HG02840 (cell line): ENCODE data around the gene CCT3.

ENCODE experiments used
- ATAC-seq: cut with Tn5 transposase; IDR thresholded peaks from one replicate; pipeline ENCODE4 v1.9.1; 2021; ENCODE audit warnings: mild to moderate bottlenecking, moderate library complexity, moderate number of reproducible peaks; ENCODE audit not compliant: unreplicated experiment, low FRiP score

CCT3 gene

GRCh38 chr1:156282479-156283222 is 55.4 kb downstream of the CCT3 start, which contains the start of gene SMG5:
SMG5 (minus strand) TSS chr1:156282825; CDS start chr1:156282680, 145 bp downstream.
- ATAC-seq: peak; percentile 88

GRCh38 chr1:156281693-156282478 is 56.2 kb downstream of the CCT3 start:
- ATAC-seq: peak; percentile 1

GRCh38 chr1:156281281-156281680 is 56.8 kb downstream of the CCT3 start:
- ATAC-seq: no peak

DNA sequence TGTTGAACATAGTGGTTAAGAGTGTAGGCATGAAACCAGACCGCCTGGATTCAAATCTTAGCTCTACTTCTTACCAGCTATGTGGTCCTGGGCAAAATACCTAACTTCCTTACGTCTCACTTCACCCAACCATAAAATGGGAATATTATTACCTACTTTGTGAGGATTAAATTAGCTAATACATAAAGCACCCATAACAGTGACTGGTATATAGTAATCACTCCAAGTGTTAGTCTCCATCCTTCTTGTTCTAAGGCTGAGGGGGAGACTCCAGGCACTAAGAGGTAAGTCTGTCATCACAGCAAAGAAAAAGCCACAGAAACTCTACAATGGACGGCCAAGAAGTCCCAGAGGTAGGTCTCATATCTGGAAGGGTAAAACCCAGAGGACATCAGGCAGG is 58.3 kb downstream of the CCT3 start:
- ATAC-seq: no peak

GRCh38 chr1:156276966-156277381 is 61.1 kb downstream of the CCT3 start:
- ATAC-seq: no peak

DNA sequence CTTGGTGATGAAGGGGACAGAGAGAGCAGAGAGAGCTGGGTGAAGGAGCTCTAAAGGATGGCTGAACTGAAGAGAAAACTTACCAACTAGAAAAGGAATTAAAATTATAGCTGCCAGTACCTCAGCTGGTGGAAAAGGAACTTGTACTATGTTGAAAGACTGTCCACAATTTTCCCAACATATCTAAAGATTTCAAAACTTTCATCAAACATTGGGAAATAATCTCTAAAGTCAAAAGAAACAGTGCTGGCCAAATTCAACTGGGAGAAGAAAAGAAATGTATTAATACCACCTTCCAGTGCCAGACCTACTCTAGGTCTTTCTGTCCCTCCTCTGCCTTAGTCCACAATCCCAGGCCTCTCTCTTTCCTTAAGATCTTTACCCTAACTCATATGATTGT is 61.6 kb downstream of the CCT3 start:
- ATAC-seq: no peak

GRCh38 chr1:156270314-156270713 is 67.8 kb downstream of the CCT3 start:
- ATAC-seq: no peak

GRCh38 chr1:156268336-156268735 is 69.8 kb downstream of the CCT3 start:
- no peak for ATAC-seq

DNA sequence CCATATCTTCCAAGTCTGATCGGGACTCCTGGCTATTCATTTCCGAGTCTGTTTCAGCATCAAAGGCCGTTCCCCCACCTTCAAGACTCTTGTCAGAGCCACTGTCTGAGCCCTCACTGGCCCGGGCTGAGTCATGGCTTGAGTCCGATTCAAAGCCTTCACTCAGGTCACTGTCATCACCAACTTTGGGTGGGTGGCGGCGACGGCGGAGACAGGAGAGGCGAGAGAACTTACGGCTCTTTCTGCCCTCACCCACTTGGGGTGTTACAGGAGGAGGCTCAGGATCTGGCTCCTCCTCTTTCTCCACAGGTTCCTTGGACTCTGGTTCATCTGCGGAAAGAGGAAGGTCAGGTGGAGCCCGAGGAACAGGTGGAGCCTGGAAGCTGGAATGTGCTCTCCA is 72.0 kb downstream of the CCT3 start:
- no peak for ATAC-seq

GRCh38 chr1:156263288-156263655 is 74.8 kb downstream of the CCT3 start:
- ATAC-seq: no peak

DNA sequence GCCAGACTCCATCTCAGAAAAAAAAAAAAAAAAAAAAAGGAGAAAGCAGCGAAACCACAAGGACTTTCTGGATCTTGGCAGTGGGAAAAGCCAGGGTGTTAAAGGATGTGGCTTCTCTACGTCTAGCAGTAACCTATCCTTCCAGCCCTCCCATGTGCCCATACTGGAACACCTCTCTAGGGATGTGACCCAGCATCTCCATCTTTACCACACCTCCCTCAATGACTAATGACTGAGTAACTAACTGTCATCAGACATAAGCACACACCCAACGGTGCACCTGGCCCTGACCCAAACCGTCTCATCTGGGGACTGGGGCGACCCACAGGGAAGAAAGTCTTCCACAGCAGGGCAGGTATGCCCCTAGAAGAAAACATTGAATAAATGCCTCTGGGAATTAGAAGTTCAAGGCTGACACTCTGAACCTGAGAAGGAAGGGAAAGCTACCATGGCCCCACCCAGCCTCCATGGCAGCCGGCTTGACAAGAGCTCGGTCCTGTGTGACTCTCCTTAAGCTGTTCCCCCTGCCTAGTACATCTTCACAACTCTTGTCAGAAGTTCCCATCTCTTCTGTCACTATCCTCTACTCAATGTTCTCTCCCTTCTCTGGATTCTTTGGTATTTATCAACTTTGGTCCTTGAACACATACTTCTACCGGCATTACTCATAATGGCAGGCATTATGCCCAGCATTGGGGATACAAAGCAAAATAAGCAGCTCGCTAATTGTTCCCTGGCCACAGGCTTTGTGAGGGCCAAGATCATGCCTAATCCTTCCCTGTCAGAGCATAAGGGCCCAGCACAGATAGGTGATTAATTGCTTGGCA is 75.4 kb downstream of the CCT3 start:
- no peak for ATAC-seq

- no peak for ATAC-seq
These were observed 77.2 kb downstream of the CCT3 start for GRCh38 chr1:156260896-156261295.

DNA sequence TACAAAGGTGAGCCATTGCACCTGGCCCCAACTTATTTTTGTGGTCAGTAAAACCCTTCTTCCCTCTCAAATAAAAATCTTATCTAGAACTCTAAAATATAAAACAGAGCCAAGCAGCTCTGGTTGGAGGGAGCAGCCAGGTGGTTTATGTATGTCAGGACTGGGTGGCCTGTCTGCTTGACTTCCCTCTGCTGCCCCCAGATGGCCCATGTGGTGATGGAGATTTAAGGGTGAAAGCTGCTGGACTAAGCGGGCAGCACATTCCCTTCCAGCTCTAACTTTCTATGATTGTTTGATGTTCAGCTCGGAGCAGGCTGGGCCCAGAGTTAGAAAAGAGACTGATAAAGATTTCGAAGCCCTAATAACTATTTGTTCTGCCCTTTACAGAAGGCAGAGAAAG is 78.3 kb downstream of the CCT3 start:
- ATAC-seq: no peak
